GM18870 (cell line): Measurements from ENCODE around the gene IL18R1.
A peak's percentile ranks its signal among the peaks of the same experiment; 100 is the strongest.

Experiments
- ATAC-seq: cut with Tn5 transposase; IDR thresholded peaks from one replicate; pipeline ENCODE4 v1.9.1; 2021; ENCODE audit warnings: moderate library complexity; ENCODE audit not compliant: unreplicated experiment

Gene IL18R1

DNA sequence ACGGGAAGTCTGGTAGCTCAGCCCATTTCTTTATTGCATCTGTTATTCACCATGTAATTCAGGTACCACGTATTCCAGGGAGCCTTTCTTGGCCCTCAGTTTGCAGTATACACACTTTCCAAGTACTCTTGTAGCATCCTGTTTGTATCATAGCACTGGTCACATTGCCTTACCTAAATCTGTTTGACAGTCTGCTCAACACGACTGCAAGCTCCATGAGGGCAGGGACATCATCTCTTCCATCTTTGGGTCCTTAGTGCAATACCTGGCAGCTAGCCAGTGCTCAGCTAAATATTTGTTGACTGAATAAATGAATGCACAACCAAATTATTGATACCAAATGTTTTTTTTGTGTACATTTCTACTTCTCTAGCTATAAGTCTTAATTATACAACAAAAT is 11.2 kb upstream of the IL18R1 start:
- no peak for ATAC-seq

DNA sequence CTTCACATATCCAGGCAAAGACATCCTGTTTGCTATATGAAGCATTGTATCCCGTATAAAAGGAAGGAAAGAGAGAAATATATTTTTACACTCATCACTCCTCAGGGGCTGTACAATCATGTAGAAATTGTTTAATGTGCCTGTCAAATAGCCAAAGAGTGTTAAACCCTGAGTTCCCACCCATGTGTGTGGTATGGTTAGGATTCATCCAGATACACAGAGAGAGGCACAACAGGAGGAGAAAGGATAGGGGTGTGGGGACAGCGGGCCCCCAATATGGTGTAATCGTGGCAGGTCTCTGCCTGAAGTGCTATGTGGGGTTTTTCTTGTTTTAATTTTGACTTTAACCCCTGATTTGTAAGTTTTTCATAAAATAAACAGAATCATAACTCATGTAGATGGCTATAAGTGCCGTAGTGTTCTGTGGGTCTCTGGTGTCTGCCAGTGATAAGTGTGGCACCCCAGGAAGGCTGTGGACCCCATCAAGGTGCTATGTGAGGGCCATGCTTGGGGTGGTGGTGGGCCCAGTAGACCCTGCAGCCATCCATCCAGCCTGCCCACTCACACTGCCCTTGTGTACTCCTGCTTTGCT is 10.2 kb upstream of the IL18R1 start:
- ATAC-seq: no peak

DNA sequence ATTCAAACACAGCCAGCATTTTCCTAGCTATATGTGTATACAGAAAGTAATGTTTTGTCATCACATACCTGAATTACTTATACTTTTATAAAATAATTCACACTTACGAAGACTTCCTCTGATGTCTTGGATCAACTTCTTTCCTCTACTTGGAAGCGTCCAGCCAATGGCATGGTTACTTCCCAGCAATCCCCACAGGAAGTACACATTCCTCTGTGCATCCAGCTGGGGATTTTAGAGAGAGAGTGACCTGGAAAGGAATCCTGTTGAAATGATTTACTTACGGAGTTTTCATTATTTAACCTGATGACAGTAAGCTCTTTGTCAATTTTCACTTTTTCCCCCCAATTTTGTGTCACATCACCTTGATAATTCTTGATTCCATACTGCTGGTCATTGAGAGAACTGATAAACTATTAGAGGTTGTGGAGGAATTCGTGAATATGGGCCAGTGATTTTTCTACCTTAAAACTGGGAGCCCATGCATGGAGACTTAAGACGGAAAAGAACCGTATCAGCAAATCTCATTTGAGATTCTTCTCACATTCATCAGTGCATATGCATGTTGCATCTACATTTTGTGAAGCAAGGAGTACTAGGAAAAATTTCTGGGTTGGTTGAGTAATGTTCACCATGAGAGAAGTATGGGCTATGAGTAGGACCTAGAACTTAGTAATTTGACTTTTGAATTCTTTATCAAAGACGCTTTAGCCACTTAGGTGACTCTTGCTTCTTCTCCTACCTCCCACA is 9.0 kb upstream of the IL18R1 start:
- no peak for ATAC-seq

DNA sequence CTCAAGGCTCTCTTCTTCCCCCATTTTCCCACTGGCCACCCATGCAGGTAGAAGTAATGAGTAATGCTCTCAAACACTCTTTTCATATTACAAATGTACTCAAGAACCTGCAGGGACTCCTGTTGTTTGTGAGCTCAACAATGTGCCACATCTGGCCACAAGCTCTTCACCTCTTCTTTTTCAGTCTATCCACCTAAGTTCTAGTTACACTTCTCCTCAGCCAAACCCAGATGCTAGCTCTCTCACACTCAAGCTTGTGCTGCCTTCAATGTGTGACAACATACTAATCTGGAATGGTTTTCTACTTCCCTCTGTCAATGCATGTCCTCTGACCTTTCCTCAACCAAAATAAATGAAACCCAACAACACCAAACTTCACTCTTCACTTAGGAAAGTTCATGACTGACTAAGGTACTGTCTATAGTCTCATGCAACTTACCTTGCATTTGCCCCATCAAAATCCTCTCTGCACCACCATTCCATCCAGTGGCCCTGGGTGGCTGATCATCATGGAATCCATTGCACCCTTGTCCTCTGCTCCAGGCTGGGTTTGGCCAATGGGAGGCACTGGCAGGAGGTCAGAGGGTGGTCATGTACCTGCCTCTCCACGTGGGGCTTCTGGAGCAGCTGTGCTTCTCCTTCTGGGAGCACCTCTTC is 5.3 kb upstream of the IL18R1 start:
- no peak for ATAC-seq

DNA sequence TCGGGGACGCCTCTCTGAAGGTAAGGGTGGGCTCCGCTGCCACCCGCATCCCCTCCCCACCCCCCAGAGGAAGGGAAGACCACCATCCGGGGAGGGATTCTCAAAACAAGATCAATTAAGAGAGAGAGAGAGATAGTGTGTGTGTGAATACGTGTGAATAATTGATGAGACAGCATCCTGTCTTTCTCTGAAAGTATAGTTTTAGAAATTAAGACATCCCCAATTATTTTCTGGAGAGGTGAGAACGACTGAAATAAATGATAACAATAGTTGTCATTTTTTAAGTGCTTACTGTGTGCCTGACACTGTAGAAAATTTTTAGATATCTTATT is 751 bp downstream of the IL18R1 start:
- peak; percentile 6 for ATAC-seq

DNA sequence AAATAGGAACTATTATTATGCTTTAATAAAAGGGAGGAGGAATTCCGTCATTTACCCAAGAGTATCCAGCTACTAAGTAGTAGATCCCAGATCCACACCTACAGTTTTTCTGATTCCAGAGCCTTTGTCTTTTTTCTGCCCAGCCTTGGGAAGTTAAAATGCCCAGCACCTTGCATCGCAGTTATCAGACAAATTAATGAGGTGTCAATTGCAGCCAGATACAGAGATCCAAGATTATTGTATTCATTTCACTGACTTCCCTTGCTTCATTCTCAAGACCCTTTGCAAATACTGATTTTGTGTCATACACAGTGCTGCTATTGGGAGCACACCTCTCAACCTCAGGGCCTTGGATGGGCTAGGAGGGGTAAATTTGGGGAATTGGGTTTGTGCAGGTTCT is 1.1 kb downstream of the IL18R1 start:
- no peak for ATAC-seq

DNA sequence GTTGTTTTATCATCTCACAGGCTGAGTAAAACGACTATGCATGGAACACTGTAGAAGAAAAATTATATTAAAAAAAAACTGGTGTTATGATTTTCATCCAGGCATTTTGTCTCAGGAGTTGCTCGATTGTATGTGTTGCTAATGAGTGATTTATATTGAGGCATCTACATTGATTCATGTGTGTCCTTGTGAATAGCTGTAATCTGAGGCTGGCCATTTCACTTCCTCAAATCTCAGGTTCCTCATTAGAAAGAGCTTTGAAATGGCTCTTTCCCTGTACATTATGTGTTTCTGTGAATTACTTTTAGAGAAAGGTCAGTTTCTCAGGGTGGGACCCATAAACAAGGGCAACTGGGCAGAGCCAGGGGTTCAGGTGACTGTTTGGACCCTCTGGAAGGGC is 2.3 kb downstream of the IL18R1 start:
- no peak for ATAC-seq

DNA sequence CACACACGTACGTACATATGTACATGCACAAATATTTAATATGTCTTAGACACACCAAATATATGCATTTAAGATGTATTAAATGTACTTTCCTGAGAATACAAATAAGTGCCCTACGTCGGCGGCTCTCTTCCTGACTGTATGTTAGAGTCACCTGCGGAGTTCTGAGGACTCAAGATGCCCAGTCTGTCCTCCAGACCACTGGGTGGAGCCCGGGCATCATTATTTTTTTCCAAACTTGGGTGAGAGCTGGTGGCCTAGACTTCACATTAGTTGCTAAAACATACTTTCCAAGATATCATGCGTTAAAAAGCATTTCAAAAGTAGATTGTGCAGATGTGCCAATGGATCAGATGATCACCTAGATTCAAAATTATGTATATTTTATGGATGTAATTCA is 2.9 kb downstream of the IL18R1 start:
- ATAC-seq: no peak

DNA sequence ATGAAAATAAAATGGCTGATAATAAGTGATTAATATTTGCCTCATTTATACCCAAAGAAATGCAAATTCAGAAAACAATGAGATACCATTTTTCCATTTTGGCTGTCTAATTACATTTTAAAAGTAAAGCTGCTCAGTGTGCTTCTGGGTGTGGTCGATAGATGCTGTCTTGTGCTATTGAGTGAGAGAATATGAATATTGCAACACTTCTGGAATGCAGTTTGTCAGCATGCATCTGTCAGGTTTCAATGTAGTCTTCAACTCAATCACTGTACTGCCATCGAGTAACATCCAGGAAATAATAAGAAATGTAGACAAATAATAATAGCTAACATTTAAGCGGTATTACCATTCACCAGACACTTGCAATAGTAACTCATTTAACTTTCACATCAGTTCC is 3.9 kb downstream of the IL18R1 start:
- ATAC-seq: no peak

DNA sequence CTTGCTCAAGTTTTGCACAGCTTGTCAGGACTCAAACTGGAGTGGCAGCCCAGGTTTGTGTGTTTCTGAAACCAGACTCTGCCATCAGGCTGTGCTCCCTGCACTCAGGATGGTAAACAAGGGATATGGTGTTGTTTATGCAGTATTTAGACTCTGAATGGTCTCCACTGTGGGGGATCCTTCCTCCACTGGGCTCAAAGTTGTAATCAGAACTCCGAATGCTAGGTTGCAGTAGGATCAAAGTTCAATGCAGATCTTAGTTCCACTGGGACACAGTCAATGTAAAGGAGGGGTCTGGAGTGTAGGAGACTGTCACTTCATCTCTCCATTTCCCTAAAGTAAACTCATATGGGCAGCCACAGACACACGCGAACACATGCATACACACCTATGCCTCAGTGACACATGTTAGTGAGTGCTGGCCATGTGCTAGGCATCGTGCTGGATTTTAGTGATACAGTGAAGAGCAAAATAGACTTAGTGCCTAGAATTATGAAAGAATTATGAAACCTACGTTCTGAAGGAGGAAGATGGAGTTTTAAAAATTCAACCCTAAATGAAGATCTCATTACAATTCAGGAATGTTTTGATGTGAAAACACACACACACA is 6.1 kb downstream of the IL18R1 start:
- ATAC-seq: no peak

DNA sequence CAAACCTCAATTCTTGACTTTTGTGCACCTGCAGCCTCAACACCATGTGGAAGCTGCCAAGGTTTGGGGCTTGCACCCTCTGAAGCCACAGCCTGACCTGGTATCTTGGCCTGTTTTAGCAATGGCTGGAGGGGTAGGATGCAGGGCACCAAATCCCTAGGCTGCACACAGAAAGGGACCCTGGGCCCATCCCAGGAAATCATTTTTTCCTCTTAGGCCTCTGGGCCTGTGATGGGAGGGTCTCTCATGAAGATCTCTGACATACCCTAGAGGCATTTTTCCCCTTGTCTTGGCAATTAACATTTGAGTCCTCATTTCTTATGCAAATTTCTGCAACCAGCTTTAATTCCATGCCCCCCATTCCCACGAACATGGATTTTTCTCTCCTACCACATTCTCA is 10.2 kb downstream of the IL18R1 start:
- ATAC-seq: no peak

DNA sequence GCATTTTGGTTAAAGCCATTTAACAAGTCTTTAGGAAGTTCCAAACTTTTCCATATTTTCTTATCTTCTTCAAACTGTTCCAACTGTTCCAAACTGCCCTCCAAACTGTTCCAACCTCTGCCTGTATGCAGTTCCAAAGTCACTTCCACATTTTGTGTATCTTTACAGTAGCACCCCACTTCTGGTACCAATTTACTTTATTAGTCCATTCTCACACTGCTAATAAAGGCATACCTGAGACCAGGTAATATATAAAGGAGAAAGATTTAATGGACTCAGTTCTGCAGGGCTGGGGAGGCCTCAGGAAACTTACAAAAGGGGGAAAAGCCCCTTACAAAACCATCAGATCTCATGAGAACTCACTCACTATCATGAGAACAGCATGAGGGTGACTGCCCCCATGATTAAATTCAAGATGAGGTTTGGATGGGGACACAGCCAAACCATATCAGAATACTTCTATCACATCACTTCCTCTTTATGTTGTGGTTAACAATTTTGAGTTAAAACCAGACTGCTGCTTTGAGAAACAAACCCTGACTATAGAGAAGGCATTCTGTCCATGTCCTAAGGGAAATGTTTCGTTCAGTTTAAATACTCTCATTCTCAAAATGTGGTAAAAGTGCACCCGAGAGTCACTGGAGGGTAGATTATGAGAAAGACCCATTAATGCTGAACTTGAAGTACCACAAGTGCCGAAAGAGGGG is 11.0 kb downstream of the IL18R1 start:
- peak; percentile 74 for ATAC-seq

DNA sequence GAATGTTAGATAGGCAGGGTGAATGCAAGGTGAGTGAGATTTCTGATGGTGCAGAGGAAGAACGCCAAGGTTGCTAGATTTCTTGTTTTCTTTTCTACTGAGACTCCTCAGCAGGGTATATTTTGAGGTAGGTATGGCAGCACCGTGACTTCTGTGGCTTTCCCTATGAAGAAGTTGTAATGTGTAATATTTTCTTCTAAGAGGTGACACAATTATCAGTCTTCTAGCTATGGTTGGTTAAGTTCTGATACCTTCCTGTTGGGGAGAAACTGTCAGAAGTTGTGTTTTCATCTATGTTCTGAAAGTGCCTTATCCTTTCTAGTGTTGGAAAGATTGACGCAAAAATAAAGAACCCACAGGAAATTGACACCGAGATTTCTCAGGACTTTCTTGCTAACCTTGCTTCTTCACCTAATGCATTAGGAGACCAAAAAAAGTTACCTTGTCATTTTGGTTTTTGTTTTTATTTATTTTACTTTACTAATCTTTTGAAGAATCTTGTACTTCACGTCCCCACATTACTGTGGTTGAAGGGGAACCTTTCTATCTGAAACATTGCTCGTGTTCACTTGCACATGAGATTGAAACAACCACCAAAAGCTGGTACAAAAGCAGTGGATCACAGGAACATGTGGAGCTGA is 11.9 kb downstream of the IL18R1 start:
- ATAC-seq: peak; percentile 70

DNA sequence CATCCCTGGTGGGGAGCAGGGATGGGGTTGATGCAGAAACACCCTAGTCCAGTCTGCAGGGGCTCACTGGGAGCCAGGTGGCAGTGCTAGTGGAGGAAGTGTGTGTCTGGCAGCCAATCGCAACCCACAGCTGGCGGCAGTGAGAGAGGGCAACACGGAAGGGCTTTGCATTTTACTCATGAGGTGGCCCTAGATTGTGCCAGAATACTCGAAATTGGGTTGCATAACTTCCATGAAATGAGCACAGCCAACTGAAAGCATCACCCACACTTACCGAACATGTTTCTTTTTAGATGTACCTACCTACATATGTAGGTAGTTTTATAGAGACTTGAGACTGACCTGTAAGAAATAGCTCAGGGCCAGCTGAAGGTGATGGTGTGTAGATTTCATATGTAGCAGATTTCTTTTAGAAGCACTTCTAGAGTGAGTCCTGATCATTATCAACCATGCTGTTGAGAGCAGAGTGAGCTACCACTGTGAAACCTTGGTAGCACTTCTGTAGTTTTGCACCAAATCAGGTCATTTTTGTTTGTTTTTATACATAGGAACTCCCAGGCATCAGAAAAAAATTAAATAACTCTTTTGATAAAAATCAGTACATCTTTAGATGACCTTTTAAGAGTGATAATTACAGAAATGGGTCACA is 13.0 kb downstream of the IL18R1 start:
- no peak for ATAC-seq

DNA sequence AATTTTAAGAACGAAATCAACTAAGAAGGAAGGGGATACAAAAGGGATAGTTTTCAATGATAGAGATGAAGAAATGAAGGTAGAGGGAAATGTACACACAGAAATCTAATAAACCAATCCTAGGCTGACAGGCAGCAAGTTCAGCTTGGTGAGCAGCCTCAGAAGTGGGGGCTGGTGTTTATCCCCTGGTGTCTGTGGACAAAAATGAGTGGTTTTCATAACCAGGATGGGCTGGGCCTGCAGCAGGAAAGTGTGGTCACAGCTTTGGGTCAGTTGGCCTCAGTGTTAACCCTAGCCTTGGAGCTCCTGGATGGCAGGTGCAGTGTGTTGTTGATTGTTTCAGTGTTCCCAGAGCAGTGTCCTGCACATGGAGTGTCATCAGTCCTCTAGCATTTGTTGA is 14.3 kb downstream of the IL18R1 start:
- no peak for ATAC-seq

DNA sequence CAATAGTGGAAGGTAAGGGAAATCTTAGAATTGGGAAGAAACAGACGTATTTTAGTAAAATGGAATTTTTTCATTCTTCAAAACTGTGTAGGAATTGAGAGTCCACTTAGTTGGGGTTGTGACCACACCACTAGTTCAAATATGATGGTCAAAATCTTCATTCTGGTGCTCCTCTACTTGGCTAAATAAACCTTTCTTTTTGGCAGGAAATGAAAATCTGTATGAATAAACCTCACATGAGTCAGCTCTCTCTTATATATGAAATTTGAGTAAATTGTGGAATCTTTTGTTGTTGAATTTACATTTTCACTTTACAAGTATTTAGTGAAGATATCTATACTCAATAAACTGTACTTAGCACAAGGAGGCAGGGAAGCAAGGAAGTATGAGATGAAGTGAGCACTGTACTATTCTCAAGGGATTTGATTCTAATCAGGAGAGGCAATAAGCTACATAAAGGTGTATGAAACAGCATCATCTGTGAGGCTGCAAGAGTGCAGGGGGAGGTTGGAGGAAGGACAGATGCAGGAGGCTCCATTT is 20.5 kb downstream of the IL18R1 start:
- no peak for ATAC-seq

DNA sequence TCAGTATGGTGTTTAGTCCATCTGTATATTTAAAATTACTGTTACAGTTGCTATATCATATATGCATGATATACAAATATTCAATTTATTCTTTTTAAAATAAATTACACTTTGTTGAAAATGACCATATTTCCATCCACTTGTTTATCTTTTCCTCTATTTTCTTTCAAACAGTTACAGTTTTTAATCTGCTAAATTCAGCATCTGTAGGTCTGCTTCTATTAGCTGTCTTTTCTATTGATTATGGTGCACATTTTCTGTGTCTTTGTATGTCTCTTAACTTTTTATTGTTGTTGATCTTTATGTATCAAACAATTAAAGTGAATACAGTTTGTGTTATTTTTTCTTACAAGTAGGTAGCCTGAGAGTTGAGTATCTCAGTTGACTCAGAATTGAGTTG is 28.1 kb downstream of the IL18R1 start:
- no peak for ATAC-seq

DNA sequence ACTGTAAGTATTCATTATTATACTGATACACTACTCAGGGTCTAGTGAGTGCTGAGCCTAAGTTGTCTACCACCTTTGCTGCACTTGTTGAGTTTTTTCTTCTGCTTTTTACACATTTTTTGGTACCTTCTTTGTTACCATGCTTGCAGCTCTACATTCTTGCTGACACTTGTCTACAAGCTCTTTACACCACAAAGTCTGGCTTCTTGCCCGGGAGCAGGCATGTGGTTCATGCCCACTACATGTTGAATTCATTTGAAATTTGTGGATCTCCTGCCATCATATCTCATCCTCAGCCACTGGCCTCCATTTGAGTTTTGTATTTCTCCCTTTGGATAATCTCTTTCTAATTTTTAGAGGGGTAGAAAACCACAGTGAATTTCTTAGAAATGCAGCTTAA is 29.9 kb downstream of the IL18R1 start:
- ATAC-seq: no peak

DNA sequence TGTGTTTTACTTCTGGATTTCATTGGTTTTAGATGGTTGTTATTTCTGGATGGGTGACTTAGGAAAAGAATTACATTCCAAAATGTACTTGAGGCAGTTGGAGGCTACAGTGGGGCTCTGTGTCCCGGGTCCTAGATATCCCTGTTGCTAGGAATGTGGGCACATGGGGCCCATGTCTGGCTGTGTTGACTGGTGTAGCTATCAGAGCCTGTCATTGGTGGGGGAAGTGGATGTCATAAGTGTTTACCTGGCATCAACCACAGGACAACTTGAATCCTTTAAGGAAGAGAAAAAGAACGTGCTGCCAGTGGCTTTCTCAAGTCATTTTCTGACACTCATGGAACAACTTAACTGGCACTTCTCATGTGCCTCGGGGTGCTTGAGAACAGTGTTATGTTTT is 30.4 kb downstream of the IL18R1 start:
- ATAC-seq: no peak

DNA sequence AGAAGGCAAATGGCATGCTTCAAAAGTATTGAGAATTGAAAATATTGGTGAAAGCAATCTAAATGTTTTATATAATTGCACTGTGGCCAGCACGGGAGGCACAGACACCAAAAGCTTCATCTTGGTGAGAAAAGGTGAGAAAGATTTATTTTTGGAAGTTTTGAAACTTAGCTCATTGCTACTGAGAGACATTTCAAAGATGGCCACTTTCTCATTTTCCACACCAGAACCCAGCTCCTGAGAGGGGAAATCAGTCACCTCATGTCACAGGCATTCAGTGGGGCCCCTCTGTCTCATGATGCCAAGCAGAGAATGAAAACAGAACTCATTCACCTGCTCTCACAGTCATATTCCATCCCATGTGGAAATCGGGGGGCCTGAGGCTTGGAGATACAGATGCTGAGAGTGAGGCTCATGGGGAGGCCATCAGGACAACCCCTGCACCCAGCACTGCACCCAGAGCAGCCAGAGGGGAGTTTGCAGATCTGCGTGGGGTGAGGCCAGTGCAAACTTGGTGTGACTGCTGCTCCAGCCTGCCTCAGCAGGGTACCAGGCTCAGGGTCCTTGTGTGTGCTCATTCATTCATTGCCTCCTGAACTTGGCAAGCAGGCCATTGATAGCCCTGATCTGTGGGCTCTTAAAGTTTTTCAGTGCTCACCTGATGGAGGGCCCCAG is 31.4 kb downstream of the IL18R1 start:
- ATAC-seq: no peak
